GM18517 (cell line): ENCODE measurements around the gene EGFLAM.

Experiments used
- ATAC-seq: cut with Tn5 transposase; IDR thresholded peaks from one replicate; pipeline ENCODE4 v1.9.1; 2021; ENCODE audit warnings: mild to moderate bottlenecking, moderate library complexity; ENCODE audit not compliant: unreplicated experiment

EGFLAM gene

DNA sequence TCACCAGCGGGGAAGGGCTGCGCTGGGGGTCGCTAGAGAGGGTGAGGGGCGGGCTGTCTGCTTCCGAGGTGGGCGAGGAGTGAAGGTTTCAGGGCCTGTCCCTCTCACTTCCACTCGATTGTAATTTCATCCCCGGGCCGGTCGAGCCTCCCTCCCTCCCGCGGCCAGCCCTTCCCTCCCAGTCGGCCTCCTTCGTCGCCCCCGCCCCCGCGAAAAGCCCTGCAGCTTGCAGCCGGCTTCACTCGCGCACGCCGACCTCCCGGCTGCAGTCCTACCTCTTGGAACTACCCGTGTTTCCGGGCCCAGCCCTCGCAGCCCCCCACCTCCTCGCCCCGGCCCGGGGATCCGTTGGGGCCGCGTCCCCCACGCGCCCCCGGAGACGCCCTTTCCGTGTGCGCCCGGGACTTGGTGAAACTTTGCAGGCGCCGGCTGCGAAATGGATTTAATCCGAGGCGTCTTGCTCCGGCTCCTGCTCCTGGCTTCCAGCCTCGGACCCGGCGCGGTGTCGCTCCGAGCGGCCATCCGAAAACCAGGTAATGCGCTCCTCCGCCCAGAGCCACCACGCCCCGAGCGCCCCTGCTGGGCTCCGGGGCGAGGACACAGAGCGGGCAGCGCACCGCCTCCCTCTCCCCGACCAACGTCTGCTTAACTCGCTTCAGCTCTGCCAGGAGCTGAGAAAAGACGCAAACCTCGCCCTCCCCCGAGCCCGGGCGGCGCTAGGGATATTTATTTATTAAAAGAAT lies at the start of gene EGFLAM:
TSS of gene EGFLAM (plus strand) at position 241 of the 743 bp plus-strand sequence. CDS start at position 437, 196 bp downstream.
- ATAC-seq: no peak

DNA sequence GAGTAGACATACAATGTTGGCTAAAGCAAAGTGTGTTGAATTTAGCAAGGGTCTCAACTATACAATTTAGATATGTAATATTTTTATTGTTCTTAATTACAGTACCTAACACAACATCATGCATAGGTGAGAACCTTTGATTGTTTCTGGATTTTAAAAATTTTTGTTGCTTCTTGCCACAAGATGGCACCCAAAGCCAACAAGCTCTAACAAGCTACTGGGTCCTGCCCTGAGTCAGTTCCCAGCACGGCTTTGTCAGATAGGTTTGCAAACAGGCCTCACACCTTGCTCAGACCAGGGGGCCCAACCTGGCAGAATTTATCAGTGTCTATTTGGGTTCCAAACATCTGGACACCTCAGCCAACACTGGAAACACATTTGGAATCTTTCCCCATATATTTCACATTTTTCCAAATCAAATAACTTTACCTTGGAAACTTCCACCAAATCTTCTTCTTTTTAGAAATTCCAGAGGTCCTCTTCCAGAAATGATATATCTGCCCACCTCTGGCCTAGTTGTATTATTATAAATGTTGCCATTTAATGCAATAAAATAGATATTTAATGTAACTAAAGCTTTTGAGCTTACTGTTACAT lies 49.5 kb upstream of the EGFLAM start:
- no peak for ATAC-seq

DNA sequence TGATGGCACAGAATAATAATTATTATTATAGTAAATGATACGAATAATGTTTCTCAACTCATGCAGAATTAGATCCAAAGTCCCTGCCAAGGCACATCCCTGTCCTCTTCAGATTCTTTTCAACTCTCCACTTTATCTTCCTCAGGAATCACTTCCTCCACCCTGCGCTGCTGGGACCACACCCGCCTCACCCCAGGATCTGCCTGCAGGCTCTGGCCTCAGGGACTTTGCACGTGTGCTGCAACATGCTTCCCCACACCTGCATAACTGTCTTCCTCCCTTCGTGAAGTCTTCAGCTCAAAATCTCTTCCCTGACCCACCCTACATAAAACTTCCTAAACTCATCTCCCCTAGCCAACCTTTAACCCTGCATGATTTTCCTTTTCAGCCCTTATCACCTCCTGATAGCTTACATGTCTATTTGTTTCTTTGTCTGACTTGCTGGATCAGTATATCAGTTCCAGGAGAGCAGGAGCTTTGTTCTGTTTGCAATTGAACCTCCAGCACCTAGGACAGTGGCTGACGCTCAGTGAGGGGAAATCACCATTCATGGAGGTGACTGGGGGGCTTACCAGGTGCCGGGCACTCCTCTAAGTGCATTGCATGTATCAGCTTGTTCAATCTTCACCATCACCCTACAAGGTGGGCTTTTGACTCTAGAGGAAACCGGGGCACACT lies 47.5 kb upstream of the EGFLAM start:
- no peak for ATAC-seq

DNA sequence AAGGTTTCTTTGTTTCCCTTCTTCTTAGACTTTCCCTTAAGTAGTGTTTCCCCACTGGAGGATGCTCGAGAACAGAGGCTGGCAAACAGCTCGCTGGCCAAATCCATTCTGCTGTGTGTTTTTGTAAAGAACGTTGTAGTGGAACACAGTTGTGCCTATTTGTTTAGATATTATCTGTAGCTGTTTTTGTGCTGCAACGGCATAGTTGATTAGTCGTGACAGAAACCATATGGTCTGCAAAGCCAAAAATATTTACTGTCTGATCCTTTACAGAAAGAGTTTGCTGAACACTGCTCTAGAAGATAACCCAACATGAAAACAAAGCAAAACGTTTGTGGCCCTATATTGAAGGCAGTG lies 47.0 kb upstream of the EGFLAM start:
- no peak for ATAC-seq

GRCh38 chr5:38212307-38212706 lies 46.1 kb upstream of the EGFLAM start:
- no peak for ATAC-seq

GRCh38 chr5:38226091-38226490 lies 32.3 kb upstream of the EGFLAM start:
- no peak for ATAC-seq

DNA sequence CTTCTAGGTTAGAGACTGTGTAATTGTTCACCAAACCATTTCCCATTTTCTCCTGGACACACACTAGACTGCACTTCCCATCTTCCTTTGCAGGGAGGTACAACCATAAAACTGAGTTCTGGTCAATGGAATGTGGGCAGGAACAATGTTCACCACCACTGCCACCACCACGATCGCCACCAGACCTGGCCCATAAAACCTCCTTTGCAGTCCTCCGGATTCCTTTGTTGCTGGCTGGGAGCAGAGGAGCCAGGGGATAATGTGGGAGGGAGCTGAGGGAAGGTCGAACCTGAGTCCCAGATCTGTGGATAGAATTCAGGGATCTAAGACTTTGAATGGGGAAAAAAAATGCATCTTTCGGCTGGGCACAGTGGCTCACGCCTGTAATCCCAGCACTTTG lies 29.4 kb upstream of the EGFLAM start:
- ATAC-seq: no peak

GRCh38 chr5:38234737-38235136 lies 23.6 kb upstream of the EGFLAM start:
- no peak for ATAC-seq

DNA sequence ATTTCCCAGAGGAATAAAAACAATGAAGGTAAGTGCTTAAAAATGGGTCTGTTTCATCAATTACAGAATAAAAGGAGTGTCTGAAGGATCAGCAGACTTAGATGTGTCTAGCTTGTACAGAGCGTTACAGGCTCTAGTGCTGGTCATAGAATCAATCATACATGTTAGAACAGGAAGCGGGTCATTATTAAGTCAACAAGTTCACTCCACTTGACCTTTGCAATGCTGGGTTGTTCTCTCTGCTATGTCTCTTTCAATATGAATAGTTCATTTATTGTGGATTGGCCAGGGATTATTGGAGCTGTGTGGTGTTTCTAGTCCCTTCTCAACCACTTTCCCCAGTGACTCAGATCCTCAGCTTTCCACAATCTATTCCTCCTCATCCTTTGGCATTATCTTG lies 20.7 kb upstream of the EGFLAM start:
- ATAC-seq: no peak

DNA sequence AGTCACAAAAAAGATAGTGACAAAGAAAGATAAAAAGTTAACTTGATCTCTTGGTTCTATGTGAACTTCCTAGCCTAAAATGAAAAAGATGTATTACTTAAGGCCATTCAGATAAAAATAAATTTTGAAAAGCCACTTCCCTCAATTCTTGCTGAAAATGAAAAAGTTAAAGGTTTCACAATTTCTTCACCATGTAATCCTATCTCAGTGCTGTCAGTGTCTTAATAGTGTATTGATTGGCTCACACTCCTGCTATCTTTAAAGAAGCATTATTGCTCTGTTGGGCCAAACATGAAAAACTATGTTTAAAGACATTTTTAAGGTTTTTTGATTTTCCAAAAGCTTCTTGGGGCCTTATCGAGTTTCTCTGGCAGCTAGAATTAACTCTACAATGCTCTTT lies 18.1 kb upstream of the EGFLAM start:
- no peak for ATAC-seq

- no peak for ATAC-seq
Measured at GRCh38 chr5:38241655-38242054, 16.7 kb upstream of the EGFLAM start.

GRCh38 chr5:38245307-38245706 lies 13.1 kb upstream of the EGFLAM start:
- no peak for ATAC-seq

- ATAC-seq: no peak
Measured at GRCh38 chr5:38249301-38249700, 9.1 kb upstream of the EGFLAM start.

GRCh38 chr5:38249812-38250211 lies 8.5 kb upstream of the EGFLAM start:
- ATAC-seq: no peak

- ATAC-seq: no peak
Measured at GRCh38 chr5:38250763-38251448, 7.5 kb upstream of the EGFLAM start.

- no peak for ATAC-seq
Measured at GRCh38 chr5:38253759-38254158, 4.6 kb upstream of the EGFLAM start.

DNA sequence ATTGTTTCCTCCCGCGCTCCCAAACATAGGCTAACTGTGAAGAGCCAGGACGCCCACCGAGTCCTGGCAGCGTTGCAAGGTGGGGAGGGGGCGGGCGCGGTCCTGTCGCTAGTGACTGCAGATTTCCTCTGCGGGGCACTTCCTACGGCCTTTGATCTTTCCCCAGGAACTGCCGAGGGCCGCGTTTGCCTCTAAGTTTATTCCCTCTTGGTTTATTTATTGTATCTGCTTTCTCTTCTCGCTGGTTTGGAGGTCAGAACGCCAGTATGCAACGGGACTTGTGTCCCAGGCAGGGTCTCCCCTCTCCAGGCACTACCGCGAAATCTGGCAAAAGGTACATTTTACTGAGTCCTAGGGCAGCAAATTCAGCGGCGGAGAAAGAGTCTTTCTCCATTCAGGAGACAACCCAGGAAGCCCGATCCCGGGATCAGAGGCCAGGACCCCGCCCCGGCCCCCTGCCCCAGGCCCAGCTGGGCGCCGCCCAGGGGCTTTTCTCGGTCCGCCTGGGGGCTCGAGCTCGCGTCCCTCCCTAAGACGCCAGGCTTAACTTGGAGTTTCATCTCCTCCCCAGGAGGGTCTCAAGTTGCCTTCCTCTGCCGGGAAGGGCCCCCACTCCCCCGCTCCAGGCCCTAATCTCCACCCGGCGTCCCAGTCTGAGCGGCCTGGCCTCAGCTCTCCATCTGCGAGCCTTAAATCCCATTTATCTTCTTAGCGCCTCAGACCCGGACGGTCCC lies 884 bp upstream of the EGFLAM start:
- no peak for ATAC-seq

DNA sequence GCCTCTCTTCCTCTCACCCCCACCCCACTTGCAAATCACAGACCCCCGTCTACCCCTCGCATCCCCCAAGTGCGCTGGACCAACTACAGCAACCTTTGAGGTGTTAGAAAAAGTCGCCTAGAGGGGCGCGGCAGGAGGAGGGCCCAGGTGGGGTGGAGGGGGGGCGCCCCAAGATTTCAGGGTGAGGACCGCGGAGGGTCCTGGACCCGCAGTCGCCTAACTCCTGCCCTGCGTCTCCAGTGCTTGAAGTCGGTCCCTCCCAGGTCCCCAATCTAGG lies 379 bp upstream of the EGFLAM start:
- ATAC-seq: no peak

- no peak for ATAC-seq
Measured at GRCh38 chr5:38259062-38259808, 876 bp downstream of the EGFLAM start.

- ATAC-seq: no peak
Measured at GRCh38 chr5:38259809-38260160, 1.4 kb downstream of the EGFLAM start.

- ATAC-seq: no peak
Measured at GRCh38 chr5:38263983-38264382, 5.6 kb downstream of the EGFLAM start.
